Hepatic stellate cell (primary cell): ENCODE results near the gene L3MBTL3.

Experiments
- DNase-seq: peaks from one replicate; pipeline ENCODE4 v3.0.0; 2011; ENCODE audit warnings: low spot score

Gene L3MBTL3

GRCh38 chr6:130027948-130028347, 9.6 kb downstream of the L3MBTL3 start:
- DNase-seq = no peak

- no peak for DNase-seq
Measured at GRCh38 chr6:130029163-130029562, 10.8 kb downstream of the L3MBTL3 start.

GRCh38 chr6:130032758-130033340, 14.5 kb downstream of the L3MBTL3 start:
- DNase-seq = no peak

GRCh38 chr6:130033949-130034348, 15.6 kb downstream of the L3MBTL3 start:
- no peak for DNase-seq

- DNase-seq = peak; percentile 10
Measured at GRCh38 chr6:130034378-130035146, 16.2 kb downstream of the L3MBTL3 start.

GRCh38 chr6:130035211-130035610, 16.8 kb downstream of the L3MBTL3 start:
- DNase-seq = no peak

GRCh38 chr6:130037207-130037811, 18.9 kb downstream of the L3MBTL3 start:
- peak; percentile 11 for DNase-seq

- DNase-seq = no peak
Measured at GRCh38 chr6:130041594-130041993, 23.2 kb downstream of the L3MBTL3 start.

- no peak for DNase-seq
Measured at GRCh38 chr6:130043344-130043743, 25.0 kb downstream of the L3MBTL3 start.

- no peak for DNase-seq
Measured at GRCh38 chr6:130045622-130046021, 27.2 kb downstream of the L3MBTL3 start.

- peak; percentile 17 for DNase-seq
Measured at GRCh38 chr6:130046671-130047070, 28.3 kb downstream of the L3MBTL3 start.

- DNase-seq = no peak
Measured at GRCh38 chr6:130047088-130047995, 29.0 kb downstream of the L3MBTL3 start.

GRCh38 chr6:130050230-130050629, 31.8 kb downstream of the L3MBTL3 start:
- no peak for DNase-seq

GRCh38 chr6:130054725-130055124, 36.3 kb downstream of the L3MBTL3 start:
- no peak for DNase-seq

- DNase-seq = no peak
Measured at GRCh38 chr6:130055271-130055670, 36.9 kb downstream of the L3MBTL3 start.

- no peak for DNase-seq
Measured at GRCh38 chr6:130057495-130057894, 39.1 kb downstream of the L3MBTL3 start.

GRCh38 chr6:130063806-130064205, 45.4 kb downstream of the L3MBTL3 start:
- no peak for DNase-seq

- DNase-seq = no peak
Measured at GRCh38 chr6:130065609-130066156, 47.3 kb downstream of the L3MBTL3 start.

GRCh38 chr6:130069485-130069884, 51.1 kb downstream of the L3MBTL3 start:
- no peak for DNase-seq

- no peak for DNase-seq
Measured at GRCh38 chr6:130070326-130070725, 51.9 kb downstream of the L3MBTL3 start.

- no peak for DNase-seq
Measured at GRCh38 chr6:130070792-130071191, 52.4 kb downstream of the L3MBTL3 start.

- no peak for DNase-seq
Measured at GRCh38 chr6:130075879-130076460, 57.6 kb downstream of the L3MBTL3 start.
